ENCODE data around the gene TBC1D12.
"Not testable (repeated sequence)": the region's sequence is repeated elsewhere in the genome, so short reads cannot be mapped to it uniquely, and the experiment has no call there.

DNA sequence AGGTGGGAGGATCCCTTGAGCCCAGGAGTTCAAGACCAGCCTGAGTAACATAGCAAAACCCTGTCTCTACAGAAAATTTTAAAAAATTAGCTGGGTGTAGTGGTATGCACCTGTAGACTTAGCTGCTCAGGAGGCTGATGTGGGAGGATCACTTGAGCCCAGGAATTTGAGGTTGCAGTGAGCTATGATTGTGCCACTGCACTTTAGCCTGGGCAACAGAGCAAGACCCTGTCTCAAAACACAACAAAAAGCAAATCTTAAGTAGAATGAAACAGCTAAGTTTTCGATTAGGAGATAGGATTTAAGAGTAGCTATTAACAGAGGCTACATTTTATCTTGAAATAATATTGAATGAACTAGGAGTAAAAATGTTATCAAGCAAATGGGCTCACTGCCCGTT is 139.9 kb downstream of the TBC1D12 start:
- TF ChIP-seq POLR2A (IDR thresholded peaks at IDR 0.05; ENCODE audit: low read length); GATA1 (IDR thresholded peaks at IDR 0.05; ENCODE audit: low read depth, low read length): not testable (repeated sequence)
